Activated naive CD8-positive, alpha-beta T cell (primary cell): ENCODE measurements around the gene TMEM25.

Source experiments
- H3K27ac Mint-ChIP-seq: one replicate; pipeline ENCODE4 v1.8.0; 2021; ENCODE audit warnings: mixed read lengths
- H3K27me3 Mint-ChIP-seq: one replicate; pipeline ENCODE4 v1.8.0; 2021; ENCODE audit warnings: mixed read lengths
- H3K36me3 Mint-ChIP-seq: one replicate; pipeline ENCODE4 v1.8.0; 2021; ENCODE audit warnings: mixed read lengths
- H3K4me1 Mint-ChIP-seq: one replicate; pipeline ENCODE4 v1.8.0; 2021; ENCODE audit warnings: low read depth, mixed read lengths
- H3K4me3 Mint-ChIP-seq: one replicate; pipeline ENCODE4 v1.8.0; 2021; ENCODE audit warnings: mild to moderate bottlenecking, mixed read lengths
- H3K9me3 Mint-ChIP-seq: one replicate; pipeline ENCODE4 v1.8.0; 2021; ENCODE audit warnings: low read depth, mixed read lengths

Gene TMEM25

DNA sequence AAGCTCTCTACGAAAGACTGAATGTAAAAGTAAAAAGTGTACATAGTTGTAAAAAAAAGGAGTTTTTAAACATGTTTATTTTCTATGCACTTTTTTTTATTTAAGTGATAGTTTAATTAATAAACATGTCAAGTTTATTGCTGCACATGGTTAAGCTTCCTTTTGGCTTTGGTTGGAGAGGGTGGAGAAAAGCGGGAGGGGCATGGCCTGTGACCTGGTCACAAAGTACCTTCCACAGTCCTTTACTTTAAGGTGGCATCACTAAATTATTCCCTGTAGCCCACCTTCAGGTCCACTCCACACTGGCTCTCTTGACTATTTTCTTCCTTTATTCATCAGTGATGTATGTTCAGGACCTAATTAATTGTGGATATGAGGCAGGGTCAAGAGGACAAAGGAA is 4.3 kb upstream of the TMEM25 start:
- no peaks in the 10 kb centered on the region for H3K27me3 Mint-ChIP-seq
- no peak overlapping the region for H3K27ac Mint-ChIP-seq
- no peaks in the 10 kb centered on the region for H3K9me3 Mint-ChIP-seq
- H3K4me1 Mint-ChIP-seq = peaks cover 34% of the 10 kb centered on the region
- H3K4me3 Mint-ChIP-seq = no peak overlapping the region
- no peaks in the 10 kb centered on the region for H3K36me3 Mint-ChIP-seq

DNA sequence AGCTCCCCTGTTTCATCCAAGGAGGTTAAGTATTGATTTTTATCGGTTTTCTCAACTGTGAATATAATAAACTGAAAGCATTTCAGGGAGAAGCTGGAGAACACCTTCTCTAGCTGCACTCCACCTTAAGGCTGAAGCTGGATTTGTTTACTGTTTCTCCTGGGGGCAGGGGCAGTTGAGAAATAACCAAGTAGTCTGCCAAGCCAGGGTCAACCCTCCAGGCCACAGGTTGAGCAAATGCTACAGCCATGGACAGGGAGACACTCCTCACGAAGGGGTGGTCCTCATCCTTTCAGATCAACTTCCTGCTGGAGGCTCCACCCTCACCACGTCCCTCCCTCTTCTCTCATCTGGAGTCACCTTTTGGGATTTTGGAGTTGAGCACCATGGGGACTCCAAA is 3.9 kb upstream of the TMEM25 start, which contains the start of gene TTC36:
Gene TTC36 (plus strand): TSS at position 366 of the 400 bp plus-strand sequence. CDS start 21 bp downstream, at position 387.
- Mint-ChIP-seq H3K36me3 (no peaks in the 10 kb centered on the region), H3K9me3 (no peaks in the 10 kb centered on the region), H3K4me3 (no peak within 1 kb of the TSS), H3K27me3 (no peaks in the 10 kb centered on the region), H3K27ac (peak within 1 kb of the TSS; percentile 7), H3K4me1 (peaks cover 36% of the 10 kb centered on the region)

DNA sequence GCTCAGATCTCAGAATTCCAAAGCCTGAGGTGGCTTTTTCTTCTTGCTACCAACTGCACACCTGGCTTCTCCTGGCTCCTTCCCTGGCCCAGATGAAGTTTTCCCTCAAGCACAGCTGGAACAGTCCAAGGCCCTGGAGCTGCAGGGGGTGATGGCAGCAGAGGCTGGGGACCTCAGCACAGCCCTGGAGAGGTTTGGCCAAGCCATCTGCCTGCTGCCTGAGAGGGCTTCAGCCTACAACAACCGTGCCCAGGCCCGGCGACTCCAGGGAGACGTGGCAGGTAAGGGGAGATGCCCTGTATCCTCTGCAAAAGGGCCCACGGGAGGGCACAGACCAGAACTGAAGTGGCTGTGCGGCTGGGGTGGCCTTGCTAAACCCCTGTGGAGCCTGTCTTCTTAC is 2.5 kb upstream of the TMEM25 start:
- Mint-ChIP-seq H3K9me3 (no peaks in the 10 kb centered on the region), H3K36me3 (no peaks in the 10 kb centered on the region), H3K27ac (no peak overlapping the region), H3K27me3 (no peaks in the 10 kb centered on the region), H3K4me1 (peaks cover 38% of the 10 kb centered on the region), H3K4me3 (no peak overlapping the region)

DNA sequence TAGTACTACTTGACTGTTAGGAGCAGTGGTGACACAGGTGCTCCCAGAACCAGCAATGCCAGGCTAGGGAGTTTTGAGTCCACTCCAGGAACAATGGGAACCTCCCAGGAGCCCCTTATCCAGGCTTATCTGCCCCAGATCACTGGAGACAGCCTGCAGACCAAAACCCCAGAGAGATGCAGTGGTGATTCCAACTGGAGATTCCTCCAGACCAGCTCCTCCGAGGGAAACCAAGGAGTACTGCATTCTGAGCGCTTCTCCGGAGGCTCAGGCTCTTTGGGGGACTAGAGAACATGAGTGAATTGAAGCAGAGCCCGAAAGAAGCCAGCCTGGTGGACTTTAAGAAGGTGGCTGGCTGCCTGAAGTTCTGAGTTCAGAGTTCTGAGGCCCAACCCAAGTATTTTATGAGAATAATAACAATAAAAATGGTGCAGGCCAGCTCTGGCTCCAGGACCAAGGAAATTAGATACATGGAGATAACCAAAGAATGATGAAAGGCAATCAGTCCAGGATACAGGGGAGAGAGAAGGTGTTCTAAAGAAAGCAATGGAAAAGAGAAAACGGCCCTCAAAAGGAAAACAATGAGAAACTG is 1.3 kb upstream of the TMEM25 start:
- Mint-ChIP-seq H3K36me3 (no peaks in the 10 kb centered on the region), H3K9me3 (no peaks in the 10 kb centered on the region), H3K27me3 (no peaks in the 10 kb centered on the region), H3K4me3 (peak overlapping the region; percentile 92), H3K4me1 (peaks cover 38% of the 10 kb centered on the region), H3K27ac (peak overlapping the region; percentile 90)

DNA sequence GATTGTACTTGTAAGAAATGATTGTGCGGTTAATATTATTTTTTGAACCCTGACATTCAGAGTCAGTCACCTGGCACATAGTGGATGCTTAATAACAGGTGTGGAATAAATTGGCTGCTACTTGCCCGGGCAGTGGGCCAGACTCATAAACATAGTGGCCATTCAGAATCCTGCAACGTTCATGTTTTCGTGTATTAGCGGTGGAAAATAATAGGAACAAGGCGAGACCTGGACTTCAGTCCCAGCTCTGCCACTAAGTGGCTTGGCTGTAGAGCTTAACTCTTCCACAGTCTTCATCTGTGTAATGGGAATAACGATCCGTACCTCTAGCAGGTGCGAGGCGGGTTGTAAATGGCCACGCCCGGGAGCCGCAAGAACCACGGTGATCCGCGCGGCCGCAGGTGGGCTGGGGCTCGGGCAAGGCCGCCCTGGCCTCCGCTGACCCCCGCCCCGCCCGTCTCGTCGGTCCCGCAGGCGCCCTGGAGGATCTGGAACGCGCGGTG is 761 bp upstream of the TMEM25 start:
- H3K36me3 Mint-ChIP-seq = no peaks in the 10 kb centered on the region
- peak overlapping the region; percentile 92 for H3K4me3 Mint-ChIP-seq
- peaks cover 38% of the 10 kb centered on the region for H3K4me1 Mint-ChIP-seq

DNA sequence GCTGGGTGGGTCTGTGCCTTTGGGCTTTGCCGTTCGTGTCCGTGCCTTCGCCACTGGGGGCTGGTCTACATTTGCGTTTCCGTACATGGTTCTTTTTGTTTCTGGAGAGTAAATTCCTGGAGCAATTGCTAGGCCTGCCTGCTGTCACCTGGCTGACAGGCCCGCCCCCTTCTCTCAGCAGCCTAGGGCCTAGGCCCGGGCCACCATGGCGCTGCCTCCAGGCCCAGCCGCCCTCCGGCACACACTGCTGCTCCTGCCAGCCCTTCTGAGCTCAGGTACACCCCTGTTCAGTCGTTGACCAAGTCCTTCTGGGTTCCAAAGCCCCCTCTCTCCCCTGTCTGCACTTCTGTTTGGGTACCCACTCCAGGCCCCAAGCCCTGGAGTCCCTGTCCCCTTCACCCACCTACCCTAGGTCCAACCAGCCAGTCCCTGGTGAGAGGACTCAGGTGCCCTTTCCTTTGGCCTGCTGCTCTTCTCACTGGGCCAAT is 649 bp downstream of the TMEM25 start:
- H3K27me3 Mint-ChIP-seq = no peaks in the 10 kb centered on the region

More for the DNA sequence above, 761 bp upstream of the TMEM25 start:
- Mint-ChIP-seq H3K27ac (peak overlapping the region; percentile 90), H3K9me3 (no peaks in the 10 kb centered on the region), H3K27me3 (no peaks in the 10 kb centered on the region)

DNA sequence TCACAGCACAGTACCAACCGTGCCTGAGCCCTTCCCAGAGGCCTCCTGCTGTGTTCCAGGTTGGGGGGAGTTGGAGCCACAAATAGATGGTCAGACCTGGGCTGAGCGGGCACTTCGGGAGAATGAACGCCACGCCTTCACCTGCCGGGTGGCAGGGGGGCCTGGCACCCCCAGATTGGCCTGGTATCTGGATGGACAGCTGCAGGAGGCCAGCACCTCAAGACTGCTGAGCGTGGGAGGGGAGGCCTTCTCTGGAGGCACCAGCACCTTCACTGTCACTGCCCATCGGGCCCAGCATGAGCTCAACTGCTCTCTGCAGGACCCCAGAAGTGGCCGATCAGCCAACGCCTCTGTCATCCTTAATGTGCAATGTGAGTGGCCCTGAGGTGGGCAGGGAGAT is 1.1 kb downstream of the TMEM25 start:
- H3K9me3 Mint-ChIP-seq = no peaks in the 10 kb centered on the region
- H3K4me3 Mint-ChIP-seq = peak overlapping the region; percentile 95
- no peaks in the 10 kb centered on the region for H3K27me3 Mint-ChIP-seq
- no peak overlapping the region for H3K27ac Mint-ChIP-seq
- peaks cover 31% of the 10 kb centered on the region for H3K4me1 Mint-ChIP-seq
- H3K36me3 Mint-ChIP-seq = no peaks in the 10 kb centered on the region

More for the DNA sequence above, 649 bp downstream of the TMEM25 start:
- H3K36me3 Mint-ChIP-seq = no peaks in the 10 kb centered on the region
- H3K4me3 Mint-ChIP-seq = peak overlapping the region; percentile 95
- H3K4me1 Mint-ChIP-seq = peaks cover 34% of the 10 kb centered on the region
- no peaks in the 10 kb centered on the region for H3K9me3 Mint-ChIP-seq
- H3K27ac Mint-ChIP-seq = peak overlapping the region; percentile 82

DNA sequence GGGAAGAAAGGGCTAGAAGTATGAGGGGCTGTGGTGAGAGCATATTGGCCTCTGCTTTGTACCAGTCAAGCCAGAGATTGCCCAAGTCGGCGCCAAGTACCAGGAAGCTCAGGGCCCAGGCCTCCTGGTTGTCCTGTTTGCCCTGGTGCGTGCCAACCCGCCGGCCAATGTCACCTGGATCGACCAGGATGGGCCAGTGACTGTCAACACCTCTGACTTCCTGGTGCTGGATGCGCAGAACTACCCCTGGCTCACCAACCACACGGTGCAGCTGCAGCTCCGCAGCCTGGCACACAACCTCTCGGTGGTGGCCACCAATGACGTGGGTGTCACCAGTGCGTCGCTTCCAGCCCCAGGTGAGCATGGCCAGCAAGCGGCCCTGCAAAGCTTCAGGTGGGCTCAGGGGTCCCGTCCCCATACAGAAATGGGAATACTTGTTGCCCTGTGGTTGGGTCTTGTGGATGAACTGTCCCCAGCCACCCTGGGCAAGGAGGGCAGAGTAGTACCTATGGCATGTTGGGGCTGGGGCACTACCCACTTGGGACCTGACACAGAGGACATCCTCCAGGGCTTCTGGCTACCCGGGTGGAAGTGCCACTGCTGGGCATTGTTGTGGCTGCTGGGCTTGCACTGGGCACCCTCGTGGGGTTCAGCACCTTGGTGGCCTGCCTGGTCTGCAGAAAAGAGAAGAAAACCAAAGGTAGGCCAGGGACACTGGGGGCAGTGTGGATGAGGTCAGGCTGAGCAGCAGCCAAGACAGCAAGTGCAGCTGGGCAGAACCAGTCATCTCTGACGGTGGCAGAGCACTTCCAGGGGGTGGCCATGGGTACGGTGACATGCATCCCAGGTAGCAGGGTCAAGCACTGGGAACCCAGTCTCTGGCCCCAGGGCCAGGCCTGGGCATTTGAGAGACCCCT is 2.1 kb downstream of the TMEM25 start:
- peak overlapping the region; percentile 95 for H3K4me3 Mint-ChIP-seq
- no peak overlapping the region for H3K27ac Mint-ChIP-seq
- no peaks in the 10 kb centered on the region for H3K9me3 Mint-ChIP-seq
- H3K27me3 Mint-ChIP-seq = no peaks in the 10 kb centered on the region
- no peaks in the 10 kb centered on the region for H3K36me3 Mint-ChIP-seq
- H3K4me1 Mint-ChIP-seq = peaks cover 25% of the 10 kb centered on the region

DNA sequence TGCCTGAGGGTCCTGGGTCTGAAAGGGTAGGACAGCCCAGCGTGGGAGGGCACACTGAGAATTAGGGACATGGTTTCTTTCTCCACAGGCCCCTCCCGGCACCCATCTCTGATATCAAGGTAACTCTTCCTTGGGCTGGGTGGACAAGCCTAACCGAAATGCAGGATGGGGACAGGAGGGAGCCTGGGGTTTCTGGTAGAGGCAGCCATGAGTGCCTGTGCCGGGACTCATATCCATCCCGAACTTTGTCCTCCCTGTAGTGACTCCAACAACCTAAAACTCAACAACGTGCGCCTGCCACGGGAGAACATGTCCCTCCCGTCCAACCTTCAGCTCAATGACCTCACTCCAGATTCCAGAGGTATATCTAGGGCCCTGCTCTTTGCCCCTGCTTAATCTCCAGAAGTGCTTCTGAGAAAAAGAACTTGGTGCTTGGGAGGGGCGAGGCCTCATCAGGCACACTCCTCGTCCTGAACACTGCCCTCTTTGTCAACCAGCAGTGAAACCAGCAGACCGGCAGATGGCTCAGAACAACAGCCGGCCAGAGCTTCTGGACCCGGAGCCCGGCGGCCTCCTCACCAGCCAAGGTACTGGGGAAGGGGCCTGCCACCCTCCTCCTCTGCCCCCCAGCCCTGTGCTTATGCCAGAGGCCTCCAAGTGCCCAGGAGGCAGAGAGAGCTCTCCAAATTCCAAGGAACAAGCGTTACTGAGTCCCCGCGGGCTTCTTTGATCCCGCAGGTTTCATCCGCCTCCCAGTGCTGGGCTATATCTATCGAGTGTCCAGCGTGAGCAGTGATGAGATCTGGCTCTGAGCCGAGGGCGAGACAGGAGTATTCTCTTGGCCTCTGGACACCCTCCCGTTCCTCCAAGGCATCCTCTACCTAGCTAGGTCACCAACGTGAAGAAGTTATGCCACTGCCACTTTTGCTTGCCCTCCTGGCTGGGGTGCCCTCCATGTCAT is 3.1 kb downstream of the TMEM25 start:
- no peaks in the 10 kb centered on the region for H3K27me3 Mint-ChIP-seq
- H3K9me3 Mint-ChIP-seq = no peaks in the 10 kb centered on the region
- peak overlapping the region; percentile 23 for H3K4me3 Mint-ChIP-seq
- H3K36me3 Mint-ChIP-seq = no peaks in the 10 kb centered on the region
- peaks cover 22% of the 10 kb centered on the region for H3K4me1 Mint-ChIP-seq
- no peak overlapping the region for H3K27ac Mint-ChIP-seq

DNA sequence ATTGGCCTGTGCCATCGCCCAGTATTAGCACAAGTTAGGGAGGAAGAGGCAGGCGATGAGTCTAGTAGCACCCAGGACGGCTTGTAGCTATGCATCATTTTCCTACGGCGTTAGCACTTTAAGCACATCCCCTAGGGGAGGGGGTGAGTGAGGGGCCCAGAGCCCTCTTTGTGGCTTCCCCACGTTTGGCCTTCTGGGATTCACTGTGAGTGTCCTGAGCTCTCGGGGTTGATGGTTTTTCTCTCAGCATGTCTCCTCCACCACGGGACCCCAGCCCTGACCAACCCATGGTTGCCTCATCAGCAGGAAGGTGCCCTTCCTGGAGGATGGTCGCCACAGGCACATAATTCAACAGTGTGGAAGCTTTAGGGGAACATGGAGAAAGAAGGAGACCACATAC is 4.3 kb downstream of the TMEM25 start:
- H3K9me3 Mint-ChIP-seq = no peaks in the 10 kb centered on the region
- H3K36me3 Mint-ChIP-seq = peaks cover 2% of the 10 kb centered on the region
- no peaks in the 10 kb centered on the region for H3K27me3 Mint-ChIP-seq
- peaks cover 10% of the 10 kb centered on the region for H3K4me1 Mint-ChIP-seq
- H3K4me3 Mint-ChIP-seq = no peak overlapping the region
- H3K27ac Mint-ChIP-seq = no peak overlapping the region

DNA sequence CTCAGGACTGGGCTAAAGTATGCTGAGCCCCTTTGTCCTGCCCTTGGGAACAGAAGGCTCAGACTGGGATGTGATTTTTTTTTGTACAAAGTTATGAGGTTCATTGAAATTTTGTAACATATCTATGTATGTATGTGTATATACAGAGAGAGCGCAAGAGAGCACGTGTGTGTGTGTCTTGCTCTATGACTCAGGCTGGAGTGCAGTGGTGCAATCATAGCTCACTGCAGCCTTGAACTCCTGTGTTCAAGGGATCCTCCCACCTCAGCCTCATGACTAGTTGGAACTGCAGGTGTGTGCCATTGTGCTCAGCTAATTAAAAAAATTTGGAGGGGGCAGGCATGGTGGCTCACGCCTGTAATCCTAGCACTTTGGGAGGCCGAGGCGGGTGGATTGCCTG is 5.7 kb downstream of the TMEM25 start:
- Mint-ChIP-seq H3K9me3 (no peaks in the 10 kb centered on the region), H3K36me3 (peaks cover 7% of the 10 kb centered on the region), H3K4me1 (peaks cover 4% of the 10 kb centered on the region), H3K4me3 (no peak overlapping the region), H3K27me3 (no peaks in the 10 kb centered on the region), H3K27ac (no peak overlapping the region)

DNA sequence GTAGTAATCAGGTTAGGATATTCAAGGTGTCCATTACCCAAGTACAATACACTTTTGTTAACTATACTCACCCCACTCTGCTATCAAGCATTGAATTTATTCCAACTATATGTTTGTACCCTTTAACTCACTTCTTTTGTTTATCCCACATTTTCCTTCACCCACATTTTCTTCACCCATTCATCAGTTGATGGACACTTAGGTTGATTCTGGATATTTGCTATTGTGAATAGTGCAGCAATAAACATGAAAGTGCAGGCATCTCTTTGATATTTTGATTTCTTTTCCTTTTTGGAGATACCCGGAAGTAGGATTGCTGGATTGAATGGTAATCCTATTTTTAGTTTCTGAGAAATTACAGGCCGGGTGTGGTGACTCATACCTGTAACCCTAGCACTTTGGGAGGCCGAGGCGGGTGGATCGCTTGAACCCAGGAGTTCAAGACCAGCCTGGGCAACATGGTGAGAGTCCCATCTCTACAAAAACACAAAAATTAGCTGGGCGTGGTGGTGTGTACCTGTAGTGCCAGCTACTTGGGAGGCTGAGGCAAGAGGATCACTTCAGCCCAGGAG is 6.5 kb downstream of the TMEM25 start:
- H3K4me1 Mint-ChIP-seq = no peaks in the 10 kb centered on the region
- no peaks in the 10 kb centered on the region for H3K9me3 Mint-ChIP-seq
- H3K27ac Mint-ChIP-seq = no peak overlapping the region
- H3K4me3 Mint-ChIP-seq = no peak overlapping the region
- no peaks in the 10 kb centered on the region for H3K27me3 Mint-ChIP-seq
- peaks cover 7% of the 10 kb centered on the region for H3K36me3 Mint-ChIP-seq

DNA sequence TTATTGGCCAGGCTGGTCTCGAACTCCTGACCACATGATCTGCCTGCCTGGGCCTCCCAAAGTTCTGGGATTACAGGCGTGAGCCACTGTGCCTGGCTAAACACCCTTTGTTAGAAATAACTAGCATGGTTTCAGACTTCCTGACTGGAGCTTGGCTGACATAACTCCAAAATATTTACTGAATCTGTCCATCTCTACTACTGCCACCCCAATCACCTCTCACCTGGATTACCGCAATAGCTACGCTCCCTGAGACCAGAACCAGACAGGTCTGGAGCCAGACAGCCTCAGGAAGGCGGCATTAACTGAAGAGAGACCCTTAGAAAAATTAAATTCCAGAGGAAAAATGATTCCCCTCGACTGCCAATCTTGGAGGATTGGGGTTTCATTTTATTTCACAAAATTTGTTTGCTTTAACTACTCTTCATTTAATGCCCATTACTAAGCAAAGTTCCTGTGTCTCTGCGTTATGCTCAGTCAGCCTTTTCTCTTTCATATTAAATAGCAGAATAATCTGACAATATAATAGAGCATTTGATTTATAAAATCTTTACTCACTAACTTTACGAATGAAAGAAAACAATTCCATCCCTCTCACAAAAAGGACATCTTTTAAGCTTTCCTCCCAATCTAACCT is 13.1 kb downstream of the TMEM25 start:
- H3K4me3 Mint-ChIP-seq = no peak overlapping the region
- H3K27ac Mint-ChIP-seq = no peak overlapping the region
- peaks cover 7% of the 10 kb centered on the region for H3K36me3 Mint-ChIP-seq
- no peaks in the 10 kb centered on the region for H3K4me1 Mint-ChIP-seq
- no peaks in the 10 kb centered on the region for H3K9me3 Mint-ChIP-seq
- no peaks in the 10 kb centered on the region for H3K27me3 Mint-ChIP-seq

DNA sequence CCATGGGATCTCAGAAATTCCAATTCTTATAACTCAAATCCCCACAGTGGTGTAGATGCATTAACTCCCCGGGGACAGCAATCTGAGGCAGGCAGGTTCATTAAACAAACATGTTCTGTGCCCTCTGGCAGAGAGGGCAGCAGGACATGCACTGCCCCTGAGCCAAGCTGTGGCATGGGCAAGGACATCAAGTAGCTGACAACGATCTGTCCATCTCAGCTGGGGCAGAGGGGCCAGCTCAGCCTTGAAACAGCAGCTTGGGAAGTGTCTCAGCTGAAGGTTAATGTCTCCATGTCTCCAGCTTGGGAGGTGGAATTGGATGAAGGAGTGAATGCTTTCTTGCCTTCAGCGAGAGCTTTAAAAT is 13.6 kb downstream of the TMEM25 start:
- Mint-ChIP-seq H3K36me3 (peaks cover 7% of the 10 kb centered on the region), H3K4me1 (no peaks in the 10 kb centered on the region)

More for the DNA sequence above, 13.6 kb downstream of the TMEM25 start:
- no peaks in the 10 kb centered on the region for H3K9me3 Mint-ChIP-seq
- no peak overlapping the region for H3K4me3 Mint-ChIP-seq
- no peaks in the 10 kb centered on the region for H3K27me3 Mint-ChIP-seq
- H3K27ac Mint-ChIP-seq = no peak overlapping the region
